SK-N-MC (cell line): Measurements from ENCODE around the gene PTK7.
"Not testable (repeated sequence)": the region's sequence is repeated elsewhere in the genome, so short reads cannot be mapped to it uniquely, and the experiment has no call there.

ENCODE experiments used
- DNase-seq: peaks from one replicate; pipeline ENCODE4 v3.0.0-alpha.2; 2011; ENCODE audit warnings: low read depth, low spot score
- H3K27ac ChIP-seq: fragments of 200-600 bp; sonication (generic); 2 replicates; pipeline ENCODE4 v1.5.1; 2016; ENCODE audit warnings: mixed run types
- H3K36me3 ChIP-seq: fragments of 200-600 bp; sonication (generic); 2 replicates; pipeline ENCODE4 v1.6.1; 2017; ENCODE audit warnings: antibody characterized with exemption, low read length, mixed read lengths; ENCODE audit not compliant: insufficient read depth
- H3K4me3 ChIP-seq: fragments of 200-600 bp; sonication (generic); 2 replicates; pipeline ENCODE4 v1.5.1; 2016
- H3K9ac ChIP-seq: fragments of 200-600 bp; sonication (generic); 2 replicates; pipeline ENCODE4 v1.8.0; 2017; ENCODE audit warnings: mixed run types, mixed read lengths; ENCODE audit not compliant: insufficient read length
- H3K9me3 ChIP-seq: fragments of 200-600 bp; sonication (generic); 2 replicates; pipeline ENCODE4 v1.6.1; 2017; ENCODE audit warnings: low read depth, mild to moderate bottlenecking, antibody characterized with exemption, low read length, moderate library complexity, mixed read lengths
- EZH2 ChIP-seq: fragments of 200-600 bp; sonication (generic); IDR thresholded peaks from one replicate; pipeline ENCODE4 v1.6.1; 2017; ENCODE audit warnings: antibody characterized with exemption
- FOXP2 ChIP-seq: optimal IDR thresholded peaks from 2 replicates; pipeline ENCODE3; 2011; ENCODE audit warnings: mild to moderate bottlenecking, moderate library complexity; ENCODE audit not compliant: insufficient read depth; ENCODE audit errors: extremely low read length, control extremely low read depth
- POLR2AphosphoS5 ChIP-seq: IDR thresholded peaks from 2 replicates; pipeline ENCODE4 v1.6.1; 2012; ENCODE audit warnings: mild to moderate bottlenecking, low read depth, low read length, borderline replicate concordance

Gene PTK7

GRCh38 chr6:43113431-43114260 lies 37.5 kb downstream of the PTK7 start:
- TF ChIP-seq POLR2AphosphoS5 (no peak; the same call in 1 of the 2 replicates), EZH2 (no peak), FOXP2 (no peak)
- Histone ChIP-seq H3K9ac (peak overlapping the region; percentile 94), H3K27ac (peak overlapping the region; percentile 100), H3K36me3 (no peaks in the 10 kb centered on the region), H3K9me3 (no peaks in the 10 kb centered on the region), H3K4me3 (peak overlapping the region; percentile 63)
- DNase-seq = peak; percentile 26

- H3K9me3 ChIP-seq = no peaks in the 10 kb centered on the region
- TF ChIP-seq EZH2 (no peak), POLR2AphosphoS5 (no peak), FOXP2 (no peak)
- H3K36me3 ChIP-seq = no peaks in the 10 kb centered on the region
- no peak overlapping the region for H3K9ac ChIP-seq
- H3K4me3 ChIP-seq = no peak overlapping the region
- DNase-seq = no peak
- H3K27ac ChIP-seq = peak overlapping the region; percentile 100; the same call in 1 of the 2 replicates
Observed at GRCh38 chr6:43115365-43115764, 39.3 kb downstream of the PTK7 start.

GRCh38 chr6:43117466-43117865 lies 41.4 kb downstream of the PTK7 start:
- H3K27ac ChIP-seq = 0 out of 2 replicates have a peak overlapping the region, but pooled peaks have one; percentile 60
- not testable (repeated sequence) for H3K36me3 ChIP-seq, H3K9ac ChIP-seq, DNase-seq, H3K4me3 ChIP-seq, H3K9me3 ChIP-seq

- Histone ChIP-seq H3K27ac (no peak overlapping the region), H3K4me3 (no peak overlapping the region)
Observed at GRCh38 chr6:43119482-43119881, 43.4 kb downstream of the PTK7 start.

GRCh38 chr6:43120101-43120763 lies 44.1 kb downstream of the PTK7 start:
- no peaks in the 10 kb centered on the region for H3K9me3 ChIP-seq
- TF ChIP-seq POLR2AphosphoS5 (no peak), FOXP2 (no peak), EZH2 (no peak)
- no peak overlapping the region for H3K27ac ChIP-seq
- H3K9ac ChIP-seq = no peak overlapping the region
- no peaks in the 10 kb centered on the region for H3K36me3 ChIP-seq
- H3K4me3 ChIP-seq = no peak overlapping the region
- DNase-seq = no peak

More at GRCh38 chr6:43119482-43119881, 43.4 kb downstream of the PTK7 start:
- TF ChIP-seq EZH2 (no peak), FOXP2 (no peak), POLR2AphosphoS5 (no peak)
- Histone ChIP-seq H3K9me3 (no peaks in the 10 kb centered on the region), H3K36me3 (no peaks in the 10 kb centered on the region), H3K9ac (no peak overlapping the region)
- no peak for DNase-seq

GRCh38 chr6:43120944-43121913 lies 45.1 kb downstream of the PTK7 start:
- no peak for DNase-seq
- no peaks in the 10 kb centered on the region for H3K36me3 ChIP-seq
- TF ChIP-seq FOXP2 = no peak
- TF ChIP-seq EZH2 = no peak
- no peak for TF ChIP-seq POLR2AphosphoS5
- no peak overlapping the region for H3K9ac ChIP-seq
- no peak overlapping the region for H3K4me3 ChIP-seq
- no peaks in the 10 kb centered on the region for H3K9me3 ChIP-seq
- H3K27ac ChIP-seq = peak overlapping the region; percentile 77

- TF ChIP-seq FOXP2 = no peak
- no peak for TF ChIP-seq POLR2AphosphoS5
- TF ChIP-seq EZH2 = no peak
- Histone ChIP-seq H3K9me3 (no peaks in the 10 kb centered on the region), H3K4me3 (no peak overlapping the region), H3K36me3 (no peaks in the 10 kb centered on the region), H3K9ac (no peak overlapping the region), H3K27ac (no peak overlapping the region)
- DNase-seq = no peak
Observed at GRCh38 chr6:43122146-43122545, 46.0 kb downstream of the PTK7 start.
